CD8-positive, alpha-beta memory T cell (primary cell): Measurements from ENCODE around the gene APC. TPM values are rescaled to one million over a fixed set of nuclear protein-coding genes. Genes with fewer than 3 reads are reported as not detected.
A peak's percentile ranks its signal among the peaks of the same experiment; 100 is the strongest.

Experiments
- CTCF ChIA-PET: fragments of 350-600 bp; sonication (Branson Sonifier 250); formaldehyde crosslinking; loops from one replicate; lab custom pipeline; 2021; ENCODE audit warnings: antibody characterized with exemption; lab: Charles Lee
- POLR2A ChIA-PET: fragments of 350-600 bp; sonication (Branson Sonifier 250); formaldehyde crosslinking; loops from one replicate; lab custom pipeline; 2021; ENCODE audit warnings: antibody characterized with exemption; lab: Charles Lee
- DNase-seq, 5 donors: peaks; one replicate each; pipeline versions ENCODE4 v3.0.0 to v3.0.0-alpha.2; 2020 to 2022; ENCODE audit warnings: mixed read lengths in 1 of 5
- H3K27ac ChIP-seq: one replicate; pipeline ENCODE4 v1.7.0; 2013; ENCODE audit warnings: low read depth, mild to moderate bottlenecking, low read length, moderate library complexity
- H3K27me3 ChIP-seq: 2 replicates; pipeline ENCODE4 v1.7.0; 2013; ENCODE audit warnings: low read length, mild to moderate bottlenecking; ENCODE audit not compliant: insufficient read depth, poor library complexity, severe bottlenecking
- H3K36me3 ChIP-seq: 2 replicates; pipeline ENCODE4 v1.7.0; 2013; ENCODE audit warnings: mild to moderate bottlenecking, low read length, moderate library complexity; ENCODE audit not compliant: insufficient read depth
- H3K4me1 ChIP-seq: 2 replicates; pipeline ENCODE4 v1.7.0; 2013; ENCODE audit warnings: mild to moderate bottlenecking, low read length, moderate library complexity; ENCODE audit not compliant: insufficient read depth
- H3K4me3 ChIP-seq: 2 replicates; pipeline ENCODE4 v1.7.0; 2013; ENCODE audit warnings: mild to moderate bottlenecking, low read length
- H3K9me3 ChIP-seq: 2 replicates; pipeline ENCODE4 v1.7.0; 2013; ENCODE audit warnings: mild to moderate bottlenecking, low read length
- H3K27ac Mint-ChIP-seq, 8 donors: one replicate each; pipeline ENCODE4 v1.8.0; 2020 to 2021; ENCODE audit warnings: mixed read lengths in 8 of 8, mild to moderate bottlenecking in 6 of 8, inconsistent platforms in 3 of 8, moderate library complexity in 3 of 8
- H3K27me3 Mint-ChIP-seq, 2 donors: one replicate each; pipeline ENCODE4 v1.8.0; 2020 to 2021; ENCODE audit warnings: mixed read lengths in 2 of 2, mild to moderate bottlenecking in 1 of 2, moderate library complexity in 1 of 2
- H3K36me3 Mint-ChIP-seq, 3 donors: one replicate each; pipeline ENCODE4 v1.8.0; 2020 to 2021; ENCODE audit warnings: mixed read lengths in 3 of 3, inconsistent platforms in 1 of 3, mild to moderate bottlenecking in 1 of 3
- H3K4me1 Mint-ChIP-seq, 3 donors: one replicate each; pipeline ENCODE4 v1.8.0; 2020 to 2021; ENCODE audit warnings: mixed read lengths in 3 of 3, inconsistent platforms in 1 of 3, mild to moderate bottlenecking in 1 of 3
- H3K4me3 Mint-ChIP-seq, 7 donors: one replicate each; pipeline ENCODE4 v1.8.0; 2020 to 2021; ENCODE audit warnings: mixed read lengths in 7 of 7, mild to moderate bottlenecking in 6 of 7, moderate library complexity in 4 of 7, inconsistent platforms in 2 of 7
- H3K9me3 Mint-ChIP-seq, 5 donors: one replicate each; pipeline ENCODE4 v1.8.0; 2020 to 2022; ENCODE audit warnings: mixed read lengths in 5 of 5, mild to moderate bottlenecking in 3 of 5, moderate library complexity in 2 of 5, inconsistent platforms in 1 of 5
- polyA plus RNA-seq: library from polyadenylated mRNA; unstranded; fragments of 300-500 nt; fragmentation: Illumina TruSeq; gene quantifications from one replicate; pipeline ENCODE4 v1.2.3, GENCODE V29; 2021
- total RNA-seq, 2 experiments: library from RNA; stranded (reverse); gene quantifications; one replicate each; pipeline ENCODE4 v1.2.3, GENCODE V29; 2021

Gene APC
- total and polyA plus RNA-seq, 3 experiments from 2014 or later: 23.0 to 24.0 (median 23.1) TPM

DNA sequence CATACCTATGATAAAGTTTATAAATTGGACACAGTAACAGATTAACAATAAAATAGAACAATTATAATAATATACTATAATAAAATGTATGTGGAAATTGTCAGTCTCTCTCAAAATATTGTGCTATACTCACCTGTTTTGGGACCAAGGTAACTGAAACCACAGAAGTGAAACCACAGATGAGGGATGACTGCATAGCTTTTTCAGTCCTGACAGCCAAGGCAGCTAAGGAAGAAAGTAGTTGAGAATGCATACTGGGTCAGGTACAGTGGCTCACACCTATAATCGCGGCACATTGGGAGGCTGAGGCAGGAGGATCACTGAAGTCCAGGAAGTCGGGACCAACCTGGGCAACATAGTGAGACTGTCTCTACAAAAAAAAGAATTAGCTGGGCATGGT is 132.3 kb downstream of the APC start:
- no peaks in the 10 kb centered on the region for H3K27me3 Mint-ChIP-seq
- Histone ChIP-seq H3K9me3 (no peaks in the 10 kb centered on the region), H3K27ac (no peak overlapping the region), H3K4me3 (no peak overlapping the region), H3K4me1 (no peaks in the 10 kb centered on the region), H3K27me3 (no peaks in the 10 kb centered on the region), H3K36me3 (peaks cover 12% of the 10 kb centered on the region)
- no peak for DNase-seq
- no peak overlapping the region for H3K4me3 Mint-ChIP-seq
- peaks cover 0 to 71% (median 11%) of the 10 kb centered on the region in 3 donors for H3K36me3 Mint-ChIP-seq
- ChIA-PET POLR2A (interaction anchor here (0.9 to 1.3 kb wide), 2 partner anchors 11 to 106 kb away, joined by 3 to 4 read pairs; partner anchors contain the start of gene DCP2), CTCF (interaction anchor here (1.6 kb wide), 1 partner anchor 22 kb away, joined by 5 read pairs; no protein-coding TSS in a partner anchor)
- peaks cover 37 to 51% (median 50%) of the 10 kb centered on the region in 3 donors for H3K4me1 Mint-ChIP-seq
- no peaks in the 10 kb centered on the region for H3K9me3 Mint-ChIP-seq
- peak overlapping the region; percentile 1 to 88 (median 33) for H3K27ac Mint-ChIP-seq

DNA sequence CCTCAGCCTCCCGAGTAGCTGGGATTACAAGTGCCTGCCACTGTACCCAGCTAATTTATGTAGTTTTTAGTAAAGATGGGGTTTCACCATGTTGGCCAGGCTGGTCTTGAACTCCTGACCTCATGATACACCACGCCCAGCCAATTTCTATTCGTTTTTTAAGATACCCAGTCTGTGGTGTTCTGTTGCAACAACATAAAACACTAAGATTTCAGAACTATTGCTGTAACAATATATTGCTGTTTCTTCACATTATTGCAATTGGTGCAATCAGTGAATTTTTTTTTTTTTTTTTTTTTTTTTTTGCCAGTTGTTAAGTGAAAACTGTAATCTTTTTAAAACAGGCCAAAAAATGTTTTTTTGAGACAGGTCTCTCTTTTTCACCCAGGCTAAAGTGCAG is 133.3 kb downstream of the APC start:
- no peak for DNase-seq
- no peaks in the 10 kb centered on the region for H3K9me3 Mint-ChIP-seq
- H3K4me3 ChIP-seq: no peak overlapping the region
- no peaks in the 10 kb centered on the region for H3K4me1 ChIP-seq
- no peak overlapping the region for H3K27ac ChIP-seq
- no peaks in the 10 kb centered on the region for H3K27me3 ChIP-seq
- H3K4me1 Mint-ChIP-seq: peaks cover 37 to 50% (median 49%) of the 10 kb centered on the region in 3 donors
- POLR2A ChIA-PET: no interaction called here
- no peaks in the 10 kb centered on the region for H3K27me3 Mint-ChIP-seq
- H3K36me3 ChIP-seq: peaks cover 9% of the 10 kb centered on the region
- H3K27ac Mint-ChIP-seq: peak overlapping the region in 2 of 8 donors; percentile 24 to 32
- H3K4me3 Mint-ChIP-seq: no peak overlapping the region
- H3K36me3 Mint-ChIP-seq: peaks cover 0 to 68% (median 11%) of the 10 kb centered on the region in 3 donors
- CTCF ChIA-PET: interaction anchor here (1.6 kb wide), 1 partner anchor 23 kb away, joined by 5 read pairs; no protein-coding TSS in a partner anchor
- H3K9me3 ChIP-seq: no peaks in the 10 kb centered on the region

DNA sequence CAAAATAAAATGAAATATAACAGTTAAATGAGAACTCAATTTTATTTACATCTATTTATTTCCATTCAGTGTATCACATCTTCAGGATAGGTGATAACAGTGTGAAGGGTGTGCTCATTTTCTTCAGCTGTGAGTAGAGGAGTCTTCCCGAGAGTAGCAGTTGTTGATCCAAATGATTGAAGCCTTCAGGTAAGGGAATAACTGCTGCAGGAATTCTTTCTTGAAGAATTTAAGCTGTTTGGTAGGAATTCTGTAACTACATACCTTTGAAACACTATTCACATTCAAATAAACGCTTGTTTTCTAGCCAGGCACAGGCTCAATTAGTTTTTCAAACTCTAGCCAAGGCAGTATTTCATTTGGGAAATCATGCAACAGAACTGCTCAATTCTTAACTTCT is 138.7 kb downstream of the APC start:
- peaks cover 5 to 59% (median 14%) of the 10 kb centered on the region in 3 donors for H3K36me3 Mint-ChIP-seq
- no peaks in the 10 kb centered on the region for H3K27me3 Mint-ChIP-seq
- CTCF ChIA-PET: no interaction called here
- no peak for DNase-seq
- Histone ChIP-seq H3K4me1 (peaks cover 19% of the 10 kb centered on the region), H3K4me3 (no peak overlapping the region), H3K9me3 (no peaks in the 10 kb centered on the region), H3K36me3 (peaks cover 5% of the 10 kb centered on the region), H3K27me3 (no peaks in the 10 kb centered on the region), H3K27ac (no peak overlapping the region)
- peak overlapping the region in 2 of 8 donors; percentile 26 to 34 for H3K27ac Mint-ChIP-seq
- no peak overlapping the region for H3K4me3 Mint-ChIP-seq
- POLR2A ChIA-PET: no interaction called here
- H3K9me3 Mint-ChIP-seq: no peaks in the 10 kb centered on the region
- H3K4me1 Mint-ChIP-seq: peaks cover 42 to 56% (median 55%) of the 10 kb centered on the region in 3 donors

DNA sequence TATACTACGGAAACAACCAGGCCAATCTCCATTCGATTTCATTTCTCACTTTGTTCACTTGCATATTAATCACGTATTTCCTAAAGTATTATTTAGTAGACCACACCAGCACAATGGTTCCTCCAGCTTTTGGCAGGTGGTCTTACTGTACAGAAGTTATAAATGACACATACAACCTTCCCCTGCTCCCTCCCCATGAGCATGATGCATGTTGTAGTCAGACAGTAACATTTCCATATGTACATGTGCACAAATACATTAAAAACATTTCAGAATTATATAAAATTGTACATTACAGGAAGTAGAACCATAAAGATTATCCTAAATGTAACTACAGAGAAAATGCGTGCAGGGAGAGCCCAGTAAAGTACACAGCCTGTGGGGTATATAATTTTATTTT is 140.4 kb downstream of the APC start:
- ChIA-PET CTCF (interaction anchor here (0.9 to 1.4 kb wide), 7 partner anchors 9 to 44 kb away, joined by 3 to 5 read pairs (median 3); partner anchors contain the start of genes REEP5 and SRP19), POLR2A (no interaction called here)
- Histone ChIP-seq H3K27ac (no peak overlapping the region), H3K4me3 (no peak overlapping the region), H3K27me3 (no peaks in the 10 kb centered on the region), H3K9me3 (no peaks in the 10 kb centered on the region), H3K4me1 (peaks cover 19% of the 10 kb centered on the region), H3K36me3 (peaks cover 5% of the 10 kb centered on the region)
- DNase-seq: no peak
- no peaks in the 10 kb centered on the region for H3K27me3 Mint-ChIP-seq
- peak overlapping the region in 7 of 8 donors; percentile 17 to 94 (median 56) for H3K27ac Mint-ChIP-seq
- peaks cover 40 to 50% (median 50%) of the 10 kb centered on the region in 3 donors for H3K4me1 Mint-ChIP-seq
- peak overlapping the region in 1 of 7 donors; percentile 45 for H3K4me3 Mint-ChIP-seq
- H3K9me3 Mint-ChIP-seq: no peaks in the 10 kb centered on the region
- peaks cover 5 to 52% (median 16%) of the 10 kb centered on the region in 3 donors for H3K36me3 Mint-ChIP-seq

DNA sequence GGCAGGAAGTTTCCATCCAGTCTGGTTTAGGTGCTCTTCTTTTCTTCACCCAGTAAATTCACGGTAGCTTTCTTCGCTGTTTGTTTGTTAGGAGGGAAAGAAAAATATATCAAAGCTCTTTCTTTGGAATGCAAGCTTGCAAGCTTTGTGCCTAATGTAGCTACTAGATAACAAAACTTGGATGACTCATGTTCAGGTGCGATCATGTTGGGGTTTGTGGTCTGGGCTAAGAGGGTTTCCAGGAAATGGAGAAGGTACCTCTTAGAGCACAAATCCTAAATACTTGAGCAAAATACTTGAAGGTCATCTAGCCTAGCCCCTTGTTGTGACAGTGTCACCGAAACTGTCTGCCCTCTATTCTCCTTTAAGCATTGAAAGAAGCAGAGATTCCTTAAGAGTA is 141.1 kb downstream of the APC start:
- no peak overlapping the region for H3K27ac ChIP-seq
- peaks cover 5% of the 10 kb centered on the region for H3K36me3 ChIP-seq
- CTCF ChIA-PET: interaction anchor here (0.9 to 1.3 kb wide), 5 partner anchors 9 to 43 kb away, joined by 3 to 5 read pairs (median 4); partner anchors contain the start of genes REEP5 and SRP19
- Mint-ChIP-seq H3K36me3 (peaks cover 5 to 49% (median 16%) of the 10 kb centered on the region in 3 donors), H3K27me3 (no peaks in the 10 kb centered on the region), H3K4me3 (peak overlapping the region in 6 of 7 donors; percentile 4 to 71 (median 45)), H3K27ac (peak overlapping the region; percentile 20 to 94 (median 78)), H3K4me1 (peaks cover 37 to 46% (median 46%) of the 10 kb centered on the region in 3 donors), H3K9me3 (no peaks in the 10 kb centered on the region)
- POLR2A ChIA-PET: no interaction called here
- peaks cover 19% of the 10 kb centered on the region for H3K4me1 ChIP-seq
- peak in 4 of 5 donors; percentile 15 to 72 (median 33) for DNase-seq
- H3K27me3 ChIP-seq: no peaks in the 10 kb centered on the region
- H3K9me3 ChIP-seq: no peaks in the 10 kb centered on the region
- no peak overlapping the region for H3K4me3 ChIP-seq

DNA sequence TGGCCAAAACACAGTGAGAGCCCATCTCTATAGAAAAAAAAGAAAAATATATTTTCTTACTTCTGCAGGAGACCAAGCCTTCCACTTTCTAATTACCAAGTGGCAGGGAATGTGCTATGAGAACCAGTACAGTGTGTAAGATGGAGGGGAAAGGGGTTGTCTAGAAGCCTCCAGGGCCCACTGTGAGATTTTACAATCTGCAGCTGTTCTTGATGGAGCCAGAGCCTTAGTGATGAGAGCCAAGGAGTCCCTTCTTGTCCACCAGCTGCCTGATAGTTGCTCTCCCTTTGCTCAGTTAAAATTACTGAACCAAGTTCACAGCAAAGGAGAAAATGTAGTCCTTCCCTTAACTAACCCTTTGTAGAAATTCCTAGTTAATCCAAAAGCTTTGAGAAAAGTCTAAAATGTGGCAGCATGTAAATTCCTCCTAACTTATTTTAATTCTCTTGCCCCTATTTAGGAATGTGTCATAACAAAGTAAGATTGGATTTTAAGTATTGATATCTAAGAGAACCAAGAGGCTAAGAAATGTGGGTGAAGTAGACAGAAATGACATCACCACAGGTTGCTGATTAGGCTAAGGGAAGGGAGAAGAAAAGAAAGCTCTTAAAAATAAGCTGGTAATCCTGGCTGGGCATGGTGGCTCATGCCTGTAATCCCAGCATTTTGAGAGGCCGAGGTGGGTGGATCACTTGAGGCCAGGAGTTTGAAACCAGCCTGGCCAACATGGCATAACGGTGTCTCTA is 142.7 kb downstream of the APC start:
- no peak overlapping the region for H3K4me3 ChIP-seq
- no peak for DNase-seq
- CTCF ChIA-PET: interaction anchor here (0.8 to 1.5 kb wide), 2 partner anchors 9 to 11 kb away, joined by 3 to 5 read pairs; no protein-coding TSS in a partner anchor
- H3K4me1 ChIP-seq: peaks cover 19% of the 10 kb centered on the region
- Mint-ChIP-seq H3K27ac (peak overlapping the region in 6 of 8 donors; percentile 73 to 91 (median 85)), H3K9me3 (no peaks in the 10 kb centered on the region), H3K27me3 (no peaks in the 10 kb centered on the region), H3K4me3 (no peak overlapping the region), H3K36me3 (peaks cover 5 to 42% (median 18%) of the 10 kb centered on the region in 3 donors), H3K4me1 (peaks cover 33 to 40% (median 39%) of the 10 kb centered on the region in 3 donors)
- no peaks in the 10 kb centered on the region for H3K27me3 ChIP-seq
- no peak overlapping the region for H3K27ac ChIP-seq
- POLR2A ChIA-PET: interaction anchor here (1.7 kb wide), 1 partner anchor 10 kb away, joined by 3 read pairs; no protein-coding TSS in a partner anchor
- H3K9me3 ChIP-seq: no peaks in the 10 kb centered on the region
- peaks cover 11% of the 10 kb centered on the region for H3K36me3 ChIP-seq

DNA sequence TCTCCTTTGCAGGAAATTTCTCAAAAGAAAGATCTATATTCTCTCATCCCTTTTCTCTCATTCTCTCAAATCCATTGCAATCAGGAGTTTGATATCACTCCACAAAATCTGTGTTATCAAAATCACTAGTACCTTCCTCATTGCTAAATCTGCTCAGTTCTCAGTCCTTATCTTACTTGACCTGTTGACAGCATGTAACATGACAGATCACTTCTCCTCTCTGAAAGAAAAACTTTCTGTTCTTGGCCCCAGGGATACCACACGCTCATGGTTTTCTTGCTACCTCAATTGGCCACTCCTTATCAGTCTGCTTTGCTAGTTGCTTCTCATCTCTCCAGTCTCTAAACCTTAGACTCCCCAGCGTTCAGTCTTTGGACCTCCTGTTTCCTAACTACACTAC is 145.5 kb downstream of the APC start:
- no peaks in the 10 kb centered on the region for H3K27me3 ChIP-seq
- DNase-seq: no peak
- peaks cover 32% of the 10 kb centered on the region for H3K4me1 ChIP-seq
- Mint-ChIP-seq H3K36me3 (peaks cover 15 to 31% (median 18%) of the 10 kb centered on the region in 3 donors), H3K4me1 (peaks cover 43 to 45% (median 44%) of the 10 kb centered on the region in 3 donors), H3K27ac (no peak overlapping the region), H3K4me3 (no peak overlapping the region), H3K27me3 (no peaks in the 10 kb centered on the region), H3K9me3 (no peaks in the 10 kb centered on the region)
- H3K36me3 ChIP-seq: peaks cover 15% of the 10 kb centered on the region
- ChIA-PET POLR2A (interaction anchor here (0.6 kb wide), 1 partner anchor 39 kb away, joined by 3 read pairs; the partner anchor contains the start of gene REEP5), CTCF (no interaction called here)
- H3K4me3 ChIP-seq: no peak overlapping the region
- no peak overlapping the region for H3K27ac ChIP-seq
- H3K9me3 ChIP-seq: no peaks in the 10 kb centered on the region
